A549 (cell line): ENCODE results near the gene ARHGAP12. TPM values are rescaled to one million over a fixed set of nuclear protein-coding genes. Genes with fewer than 3 reads are reported as not detected.

Source experiments
- ATAC-seq, 2 experiments: fragments of 200-7000 bp in 1 of 2; fragments of >200 bp in 1 of 2; cut with Nextera tagmentation in 1 of 2; cut with Tn5 transposase in 1 of 2; 3 replicates each; pipeline versions ENCODE4 v1.8.0 to v1.9.1; 2018 to 2020; ENCODE audit warnings: mild to moderate bottlenecking in 1 of 2, moderate library complexity in 1 of 2
- CTCF ChIA-PET: fragments of 300-600 bp; sonication (Branson Sonifier 250); formaldehyde crosslinking; extraction: SDS; loops from one replicate; lab custom pipeline; 2021; ENCODE audit warnings: antibody characterized with exemption, inconsistent platforms; lab: Yijun Ruan, JAX
- POLR2A ChIA-PET: fragments of 350-600 bp; formaldehyde crosslinking; extraction: SDS; loops from one replicate; lab custom pipeline; 2021; ENCODE audit warnings: antibody characterized with exemption, inconsistent platforms; lab: Yijun Ruan, JAX
- DNase-seq, 2 experiments: peaks; one replicate each; pipeline versions ENCODE4 v3.0.0 to v3.0.0-alpha.2; 2011 to 2016; ENCODE audit warnings: low read depth in 1 of 2, low spot score in 1 of 2
- FAIRE-seq: peaks from 2 replicates; lab custom pipeline; 2011; peaks lifted over from hg19 to GRCh38; lab: Jason Lieb, UNC
- H3K27ac ChIP-seq, 2 experiments: fragments of >200 bp; sonication (Bioruptor Twin); formaldehyde crosslinking; 3 replicates each; pipeline ENCODE4 v1.5.1; 2016 to 2017
- H3K4me1 ChIP-seq: fragments of >200 bp; sonication (Bioruptor Twin); formaldehyde crosslinking; 3 replicates; pipeline ENCODE4 v1.6.1; 2016
- H3K4me2 ChIP-seq: fragments of >200 bp; sonication (Bioruptor Twin); formaldehyde crosslinking; 3 replicates; pipeline ENCODE4 v1.6.1; 2016
- H3K4me3 ChIP-seq: fragments of >200 bp; sonication (Bioruptor Twin); formaldehyde crosslinking; 3 replicates; pipeline ENCODE4 v1.5.1; 2016
- H3K9me3 ChIP-seq: fragments of >200 bp; sonication (Bioruptor Twin); formaldehyde crosslinking; 3 replicates; pipeline ENCODE4 v1.6.1; 2016
- CHD4 ChIP-seq: fragments of 200-600 bp; sonication (generic); IDR thresholded peaks from 2 replicates; pipeline ENCODE4 v1.6.1; 2016; ENCODE audit warnings: antibody characterized with exemption, mild to moderate bottlenecking, borderline replicate concordance
- FOXS1 ChIP-seq: fragments of 250-450 bp; sonication (Bioruptor Pico); IDR thresholded peaks from 2 replicates; pipeline ENCODE4 v1.5.0; 2020; ENCODE audit warnings: mild to moderate bottlenecking, moderate library complexity
- HDAC2 ChIP-seq: fragments of 200-600 bp; sonication (generic); IDR thresholded peaks from 2 replicates; pipeline ENCODE4 v1.6.1; 2016
- HOXA7 ChIP-seq: fragments of 250-450 bp; sonication (Bioruptor Pico); IDR thresholded peaks from 2 replicates; pipeline ENCODE4 v1.5.0; 2020; ENCODE audit warnings: mild to moderate bottlenecking, moderate library complexity
- JUN ChIP-seq, 2 experiments: fragments of >200 bp; sonication (Bioruptor Twin); formaldehyde crosslinking; IDR thresholded peaks; 2 replicates in 1 of 2; 3 replicates in 1 of 2; pipeline ENCODE4 v1.6.1; 2016 to 2017
- KDM1A ChIP-seq: fragments of 200-600 bp; sonication (generic); IDR thresholded peaks from 2 replicates; pipeline ENCODE4 v1.6.1; 2016; ENCODE audit warnings: low read depth, mild to moderate bottlenecking
- KDM5A ChIP-seq: fragments of 200-600 bp; sonication (generic); IDR thresholded peaks from 2 replicates; pipeline ENCODE4 v1.6.1; 2016; ENCODE audit warnings: antibody characterized with exemption, mild to moderate bottlenecking
- NFE2L2 ChIP-seq: fragments of 150-350 bp; conservative IDR thresholded peaks from 2 replicates; pipeline ENCODE4 v1.6.1; 2014; ENCODE audit warnings: low read length
- RAD21 ChIP-seq, 2 experiments: fragments of >200 bp in 1 of 2; sonication (Bioruptor Twin) in 1 of 2; formaldehyde crosslinking in 1 of 2; IDR thresholded peaks in 1 of 2; conservative IDR thresholded peaks in 1 of 2; 2 replicates in 1 of 2; 3 replicates in 1 of 2; pipeline ENCODE4 v1.6.1; 2012 to 2018; ENCODE audit warnings: inconsistent platforms in 1 of 2
- SMC3 ChIP-seq: fragments of >200 bp; sonication (Bioruptor Twin); formaldehyde crosslinking; IDR thresholded peaks from 3 replicates; pipeline ENCODE4 v1.6.1; 2018; ENCODE audit warnings: inconsistent platforms
- SREBF2 ChIP-seq: fragments of 450-650 bp; IDR thresholded peaks from 2 replicates; pipeline ENCODE4 v1.6.1; 2014; ENCODE audit warnings: mild to moderate bottlenecking, moderate library complexity
- TP53 ChIP-seq: fragments of 250-450 bp; sonication (Bioruptor Pico); IDR thresholded peaks from 2 replicates; pipeline ENCODE4 v1.5.0; 2021; ENCODE audit warnings: mild to moderate bottlenecking, moderate library complexity
- ZC3H11A ChIP-seq: fragments of 450-650 bp; IDR thresholded peaks from 2 replicates; pipeline ENCODE4 v1.6.1; 2014; ENCODE audit warnings: antibody characterized with exemption, mild to moderate bottlenecking
- ZFP36 ChIP-seq: fragments of 450-650 bp; IDR thresholded peaks from 2 replicates; pipeline ENCODE4 v1.6.1; 2014; ENCODE audit warnings: borderline replicate concordance; ENCODE audit not compliant: partially characterized antibody
- WGBS: methylation state at CpG from one replicate; pipeline ENCODE4 v1.1.6; 2017; ENCODE audit errors: missing lambda C conversion rate; 5-methylcytosine and 5-hydroxymethylcytosine counted together
- polyA plus RNA-seq, 4 experiments: library from polyadenylated mRNA; depleted of rRNA in 3 of 4; stranded (reverse); fragments of >200 nt; fragmentation: RNase III in 1 of 4; extraction: RNeasy Plus Mini Kit Qiagen cat#74134 plus additional on column Dnase treatment in 1 of 4; gene quantifications; 2 replicates in 3 of 4; 3 replicates in 1 of 4; pipeline ENCODE4 v1.2.3, GENCODE V29; 2011 to 2017
- TF ChIP-seq, protein P1 (sequence below): fragments of >200 bp; sonication (Bioruptor Twin); formaldehyde crosslinking; IDR thresholded peaks from 3 replicates; pipeline ENCODE4 v1.6.1; 2016
- TF ChIP-seq, protein P2 (sequence below): IDR thresholded peaks from 2 replicates; pipeline ENCODE4 v1.6.1; 2012
- TF ChIP-seq, protein P3 (sequence below): fragments of >200 bp; sonication (Bioruptor Twin); formaldehyde crosslinking; IDR thresholded peaks from 2 replicates; pipeline ENCODE4 v1.6.1; 2016
- TF ChIP-seq, protein P4 (sequence below): IDR thresholded peaks from 2 replicates; pipeline ENCODE4 v1.6.1; 2012
- TF ChIP-seq, protein P5 (sequence below): fragments of >200 bp; sonication (Bioruptor Twin); formaldehyde crosslinking; IDR thresholded peaks from 3 replicates; pipeline ENCODE4 v1.5.1; 2016

The ARHGAP12 gene
- polyA plus RNA-seq, 2 of the 4 experiments (the other 2 are of a cell fraction), result 22.1 to 49.3 TPM

DNA sequence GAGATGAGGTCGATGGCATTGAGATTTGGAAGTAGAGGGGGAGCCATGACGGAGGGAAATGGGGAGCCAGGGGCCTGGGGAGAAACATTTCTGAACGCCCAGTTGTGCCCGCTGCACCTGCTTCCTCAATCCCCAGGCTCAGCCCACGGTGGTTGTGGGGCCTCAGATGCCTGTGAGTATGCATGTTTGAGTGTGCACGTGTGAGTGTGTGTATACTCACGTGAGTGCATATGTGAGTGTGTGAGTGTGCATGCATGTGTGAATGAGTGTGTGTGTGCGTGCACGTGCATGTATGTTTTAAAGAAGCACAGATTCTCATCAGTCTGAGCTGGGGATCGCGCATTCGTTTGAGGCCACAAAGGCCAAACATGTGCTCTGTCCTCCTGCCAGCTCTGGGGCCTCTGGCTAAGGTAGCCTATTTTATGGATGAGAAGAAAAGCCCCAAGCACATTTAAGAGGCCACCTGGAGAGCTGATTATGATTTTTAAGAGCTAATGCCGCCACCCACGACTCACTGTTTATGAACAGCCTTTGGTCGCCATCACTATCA, 154.8 kb downstream of the ARHGAP12 start (continued):
- TF ChIP-seq, protein P1, sequence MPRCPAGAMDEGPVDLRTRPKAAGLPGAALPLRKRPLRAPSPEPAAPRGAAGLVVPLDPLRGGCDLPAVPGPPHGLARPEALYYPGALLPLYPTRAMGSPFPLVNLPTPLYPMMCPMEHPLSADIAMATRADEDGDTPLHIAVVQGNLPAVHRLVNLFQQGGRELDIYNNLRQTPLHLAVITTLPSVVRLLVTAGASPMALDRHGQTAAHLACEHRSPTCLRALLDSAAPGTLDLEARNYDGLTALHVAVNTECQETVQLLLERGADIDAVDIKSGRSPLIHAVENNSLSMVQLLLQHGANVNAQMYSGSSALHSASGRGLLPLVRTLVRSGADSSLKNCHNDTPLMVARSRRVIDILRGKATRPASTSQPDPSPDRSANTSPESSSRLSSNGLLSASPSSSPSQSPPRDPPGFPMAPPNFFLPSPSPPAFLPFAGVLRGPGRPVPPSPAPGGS, result no peak
- TF ChIP-seq KDM1A, result no peak

DNA sequence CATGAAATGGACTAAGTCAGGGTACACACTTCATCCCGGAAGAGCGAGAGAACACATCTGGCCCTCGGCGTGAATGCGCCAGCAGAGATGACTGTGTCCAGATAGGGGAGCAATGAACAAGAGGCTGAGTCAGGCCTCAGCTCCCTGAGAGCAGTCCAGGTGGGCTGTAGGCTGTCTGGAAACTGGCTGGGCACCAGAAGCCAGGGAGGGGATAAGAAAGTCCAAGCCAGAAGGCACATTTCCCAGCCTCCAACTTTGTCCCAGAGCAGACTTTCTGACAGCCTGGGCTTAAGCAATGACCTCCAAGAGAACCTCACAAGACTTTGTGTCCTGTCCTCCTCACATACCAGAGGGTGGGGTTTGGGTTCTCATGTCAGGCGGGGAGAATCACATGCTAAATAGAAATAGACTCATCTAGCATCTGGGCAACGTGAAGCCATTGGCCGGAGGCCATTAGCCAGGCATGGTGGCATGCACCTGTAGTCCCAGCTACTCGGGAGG, 157.2 kb downstream of the ARHGAP12 start:
- no peaks in the 10 kb centered on the region for H3K9me3 ChIP-seq
- ATAC-seq, result no peak
- H3K4me2 ChIP-seq, result no peak overlapping the region
- WGBS, result 82% methylated on average over 9 of the region's 9 CpGs
- FAIRE-seq, result no peak
- TF ChIP-seq, protein P2, sequence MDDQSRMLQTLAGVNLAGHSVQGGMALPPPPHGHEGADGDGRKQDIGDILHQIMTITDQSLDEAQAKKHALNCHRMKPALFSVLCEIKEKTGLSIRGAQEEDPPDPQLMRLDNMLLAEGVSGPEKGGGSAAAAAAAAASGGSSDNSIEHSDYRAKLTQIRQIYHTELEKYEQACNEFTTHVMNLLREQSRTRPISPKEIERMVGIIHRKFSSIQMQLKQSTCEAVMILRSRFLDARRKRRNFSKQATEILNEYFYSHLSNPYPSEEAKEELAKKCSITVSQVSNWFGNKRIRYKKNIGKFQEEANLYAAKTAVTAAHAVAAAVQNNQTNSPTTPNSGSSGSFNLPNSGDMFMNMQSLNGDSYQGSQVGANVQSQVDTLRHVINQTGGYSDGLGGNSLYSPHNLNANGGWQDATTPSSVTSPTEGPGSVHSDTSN, result no peak
- TF ChIP-seq, protein P3, sequence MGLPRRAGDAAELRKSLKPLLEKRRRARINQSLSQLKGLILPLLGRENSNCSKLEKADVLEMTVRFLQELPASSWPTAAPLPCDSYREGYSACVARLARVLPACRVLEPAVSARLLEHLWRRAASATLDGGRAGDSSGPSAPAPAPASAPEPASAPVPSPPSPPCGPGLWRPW, result no peak
- TF ChIP-seq, protein P4, sequence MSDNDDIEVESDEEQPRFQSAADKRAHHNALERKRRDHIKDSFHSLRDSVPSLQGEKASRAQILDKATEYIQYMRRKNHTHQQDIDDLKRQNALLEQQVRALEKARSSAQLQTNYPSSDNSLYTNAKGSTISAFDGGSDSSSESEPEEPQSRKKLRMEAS, result no peak
- TF ChIP-seq RAD21 (conservative IDR thresholded peaks at IDR 0.05 in 1 of 2, IDR thresholded peaks at IDR 0.05 in 1 of 2), result no peak
- TF ChIP-seq SREBF2, result no peak
- TF ChIP-seq, protein P5, sequence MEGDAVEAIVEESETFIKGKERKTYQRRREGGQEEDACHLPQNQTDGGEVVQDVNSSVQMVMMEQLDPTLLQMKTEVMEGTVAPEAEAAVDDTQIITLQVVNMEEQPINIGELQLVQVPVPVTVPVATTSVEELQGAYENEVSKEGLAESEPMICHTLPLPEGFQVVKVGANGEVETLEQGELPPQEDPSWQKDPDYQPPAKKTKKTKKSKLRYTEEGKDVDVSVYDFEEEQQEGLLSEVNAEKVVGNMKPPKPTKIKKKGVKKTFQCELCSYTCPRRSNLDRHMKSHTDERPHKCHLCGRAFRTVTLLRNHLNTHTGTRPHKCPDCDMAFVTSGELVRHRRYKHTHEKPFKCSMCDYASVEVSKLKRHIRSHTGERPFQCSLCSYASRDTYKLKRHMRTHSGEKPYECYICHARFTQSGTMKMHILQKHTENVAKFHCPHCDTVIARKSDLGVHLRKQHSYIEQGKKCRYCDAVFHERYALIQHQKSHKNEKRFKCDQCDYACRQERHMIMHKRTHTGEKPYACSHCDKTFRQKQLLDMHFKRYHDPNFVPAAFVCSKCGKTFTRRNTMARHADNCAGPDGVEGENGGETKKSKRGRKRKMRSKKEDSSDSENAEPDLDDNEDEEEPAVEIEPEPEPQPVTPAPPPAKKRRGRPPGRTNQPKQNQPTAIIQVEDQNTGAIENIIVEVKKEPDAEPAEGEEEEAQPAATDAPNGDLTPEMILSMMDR, result no peak
- TF ChIP-seq CHD4, result no peak
- TF ChIP-seq FOXS1 (CRISPR knock-in tag), result no peak
- TF ChIP-seq NFE2L2, result no peak
- no peak for TF ChIP-seq TP53
- TF ChIP-seq KDM5A, result no peak
- TF ChIP-seq JUN (IDR thresholded peaks at IDR 0.05), result no peak
- TF ChIP-seq ZFP36, result no peak
- no peak for TF ChIP-seq SMC3
- no peak for TF ChIP-seq HDAC2
- TF ChIP-seq HOXA7 (CRISPR knock-in tag), result no peak
- TF ChIP-seq, all 56 proteins: peak for 0
- Histone ChIP-seq H3K4me3 (no peak overlapping the region), H3K4me1 (peaks cover 16% of the 10 kb centered on the region), H3K27ac (no peak overlapping the region)
- POLR2A ChIA-PET, result no interaction called here
- CTCF ChIA-PET, result interaction anchor here (1.0 to 2.8 kb wide), 3 partner anchors 9 to 23 kb away, joined by 3 to 17 read pairs (median 8); no protein-coding TSS in a partner anchor
- no peak for DNase-seq

DNA sequence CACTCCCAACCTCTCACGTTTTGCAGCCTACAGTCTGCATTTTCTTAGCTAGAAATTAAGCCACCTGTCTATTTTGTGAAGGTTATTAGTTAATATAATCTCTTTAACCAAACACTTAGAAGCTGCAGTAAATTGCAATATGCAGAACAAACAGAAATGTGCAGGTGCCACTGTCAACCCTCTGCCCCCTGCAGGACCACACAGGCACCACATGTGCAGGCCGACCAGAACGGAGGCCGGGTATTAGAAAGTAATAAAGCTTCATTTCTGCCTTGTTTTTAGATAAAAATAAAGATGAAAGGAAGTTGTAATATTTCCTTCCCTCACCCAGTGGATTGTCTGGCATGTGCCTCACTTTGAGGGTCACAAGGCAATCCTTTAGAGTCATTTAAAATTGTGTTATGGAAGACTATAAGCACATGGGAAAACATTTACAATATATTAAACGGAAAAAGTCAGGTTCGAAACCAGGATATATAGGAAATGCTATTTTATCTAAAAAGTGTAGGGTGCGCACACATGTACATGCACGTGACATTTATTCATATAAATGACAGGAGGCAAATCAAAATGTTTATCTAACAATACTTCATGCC, 158.2 kb downstream of the ARHGAP12 start:
- no peak overlapping the region for H3K4me2 ChIP-seq
- H3K4me1 ChIP-seq, result peaks cover 16% of the 10 kb centered on the region
- TF ChIP-seq, protein P5, result peak; percentile 51
- TF ChIP-seq, protein P4, result no peak
- TF ChIP-seq RAD21 (conservative IDR thresholded peaks at IDR 0.05 in 1 of 2, IDR thresholded peaks at IDR 0.05 in 1 of 2) (peak; percentile 54 to 65; a peak in 4 of 5 replicates), SMC3 (peak; percentile 67), ZC3H11A (no peak)
- TF ChIP-seq, protein P1, result no peak
- H3K9me3 ChIP-seq, result no peaks in the 10 kb centered on the region
- no peak overlapping the region for H3K27ac ChIP-seq
- no peak overlapping the region for H3K4me3 ChIP-seq
- 74% methylated on average over 8 of the region's 8 CpGs for WGBS
- CTCF ChIA-PET, result interaction anchor here (1.0 to 2.8 kb wide), 8 partner anchors 10 to 1018 kb away, joined by 3 to 17 read pairs (median 4); no protein-coding TSS in a partner anchor
- POLR2A ChIA-PET, result interaction anchor here (2.5 kb wide), 1 partner anchor 10 kb away, joined by 9 read pairs; no protein-coding TSS in a partner anchor
- ATAC-seq, result peak; percentile 75 to 83; a peak in 5 of 6 replicates
- peak in 1 of 2 experiments; percentile 53 for DNase-seq
- no peak for FAIRE-seq
